Measurements from ENCODE around the gene CHST11. TPM values are rescaled to one million over a fixed set of nuclear protein-coding genes. Genes with fewer than 3 reads are reported as not detected.

Gene CHST11
- polyA plus RNA-seq, 1 donor (not counting 4 experiments of a cell fraction or from before 2014, with no cell fraction given): 11.9 TPM

- H3K4me1 ChIP-seq (ENCODE audit: control insufficient read depth, extremely low read depth, insufficient read depth, low read length): peaks cover 43% of the 10 kb centered on the region
- DNase-seq (ENCODE audit: low read depth, low spot score) (no peak), FAIRE-seq (no peak)
- H3K9ac ChIP-seq (ENCODE audit: control insufficient read depth, extremely low read depth, insufficient read depth, low read length): peak overlapping the region; percentile 15
- H3K4me2 ChIP-seq (ENCODE audit: control insufficient read depth, extremely low read depth, insufficient read depth, low read depth, low read length): peak overlapping the region; percentile 58
- no peaks in the 10 kb centered on the region for H3K36me3 ChIP-seq (ENCODE audit: control insufficient read depth in 2 of 2, extremely low read depth in 1 of 2, insufficient read depth in 2 of 2, low read length in 2 of 2)
- no peaks in the 10 kb centered on the region for H3K9me1 ChIP-seq (ENCODE audit: control insufficient read depth, extremely low read depth, insufficient read depth, low read length)
- dilution Hi-C loops (cut with MboI; ENCODE audit: extremely low pct_ligation_motif_present, low sequenced_read_pairs): no loop called here
- peaks cover 24% of the 10 kb centered on the region for H3K79me2 ChIP-seq (ENCODE audit: control insufficient read depth, insufficient read depth, low read length)
- H3K9me3 ChIP-seq (ENCODE audit: control insufficient read depth, low read depth, low read length): no peaks in the 10 kb centered on the region
- H3K4me3 ChIP-seq (ENCODE audit: control insufficient read depth in 2 of 3, extremely low read depth in 1 of 3, insufficient read depth in 2 of 3, low read depth in 1 of 3, low read length in 3 of 3): peak overlapping the region in 1 of 3 experiments; percentile 20
- H3K27ac ChIP-seq (ENCODE audit: control insufficient read depth, insufficient read depth, low read length): peak overlapping the region; percentile 25
- H2AFZ ChIP-seq (ENCODE audit: control insufficient read depth, low read length): no peak overlapping the region
- no peaks in the 10 kb centered on the region for H4K20me1 ChIP-seq (ENCODE audit: control insufficient read depth, extremely low read depth, insufficient read depth, low read length)
- no peaks in the 10 kb centered on the region for H3K27me3 ChIP-seq (ENCODE audit: control insufficient read depth, extremely low read depth, insufficient read depth, low read length)
- TF ChIP-seq CTCF (optimal IDR thresholded peaks at IDR 0.05 in 1 of 3, IDR thresholded peaks at IDR 0.05 in 1 of 3, conservative IDR thresholded peaks at IDR 0.05 in 1 of 3; ENCODE audit: extremely low read depth in 1 of 3, insufficient read depth in 2 of 3, low read length in 3 of 3) (no peak), EZH2 (IDR thresholded peaks at IDR 0.05; ENCODE audit: low read length) (no peak)
Observed at GRCh38 chr12:104586351-104586919, 129.7 kb downstream of the CHST11 start.

- peaks cover 58% of the 10 kb centered on the region for H3K4me1 ChIP-seq (ENCODE audit: control insufficient read depth, extremely low read depth, insufficient read depth, low read length)
- dilution Hi-C loops (cut with MboI; ENCODE audit: extremely low pct_ligation_motif_present, low sequenced_read_pairs): no loop called here
- FAIRE-seq: peak; percentile 86
- H3K4me3 ChIP-seq (ENCODE audit: control insufficient read depth in 2 of 3, extremely low read depth in 1 of 3, insufficient read depth in 2 of 3, low read depth in 1 of 3, low read length in 3 of 3): peak overlapping the region; percentile 7 to 70 (median 65)
- H3K27ac ChIP-seq (ENCODE audit: control insufficient read depth, insufficient read depth, low read length): peak overlapping the region; percentile 89
- H3K9ac ChIP-seq (ENCODE audit: control insufficient read depth, extremely low read depth, insufficient read depth, low read length): peak overlapping the region; percentile 63
- no peaks in the 10 kb centered on the region for H4K20me1 ChIP-seq (ENCODE audit: control insufficient read depth, extremely low read depth, insufficient read depth, low read length)
- no peaks in the 10 kb centered on the region for H3K36me3 ChIP-seq (ENCODE audit: control insufficient read depth in 2 of 2, extremely low read depth in 1 of 2, insufficient read depth in 2 of 2, low read length in 2 of 2)
- TF ChIP-seq EZH2 (IDR thresholded peaks at IDR 0.05; ENCODE audit: low read length): no peak
- TF ChIP-seq CTCF (optimal IDR thresholded peaks at IDR 0.05 in 1 of 3, IDR thresholded peaks at IDR 0.05 in 1 of 3, conservative IDR thresholded peaks at IDR 0.05 in 1 of 3; ENCODE audit: extremely low read depth in 1 of 3, insufficient read depth in 2 of 3, low read length in 3 of 3): peak in 1 of 3 experiments; percentile 5
- H3K9me3 ChIP-seq (ENCODE audit: control insufficient read depth, low read depth, low read length): no peaks in the 10 kb centered on the region
- peak overlapping the region; percentile 92 for H3K4me2 ChIP-seq (ENCODE audit: control insufficient read depth, extremely low read depth, insufficient read depth, low read depth, low read length)
- no peaks in the 10 kb centered on the region for H3K27me3 ChIP-seq (ENCODE audit: control insufficient read depth, extremely low read depth, insufficient read depth, low read length)
- H3K9me1 ChIP-seq (ENCODE audit: control insufficient read depth, extremely low read depth, insufficient read depth, low read length): no peaks in the 10 kb centered on the region
- DNase-seq (ENCODE audit: low read depth, low spot score): peak; percentile 93
- peak overlapping the region; percentile 56 for H2AFZ ChIP-seq (ENCODE audit: control insufficient read depth, low read length)
- H3K79me2 ChIP-seq (ENCODE audit: control insufficient read depth, insufficient read depth, low read length): peaks cover 31% of the 10 kb centered on the region
Observed at GRCh38 chr12:104588047-104588920, 131.5 kb downstream of the CHST11 start.
